GM23338 (cell line): ENCODE data around the gene KRT78.
A peak's percentile ranks its signal among the peaks of the same experiment; 100 is the strongest.

Source experiments
- CREB1 ChIP-seq: fragments of 250-450 bp; sonication (Bioruptor Pico); IDR thresholded peaks from 2 replicates; pipeline ENCODE4 v1.5.0; 2020; ENCODE audit warnings: low read depth, mild to moderate bottlenecking, moderate library complexity
- CTCF ChIP-seq, 2 experiments: fragments of 200-600 bp in 1 of 2; sonication (generic) in 1 of 2; conservative IDR thresholded peaks; 2 replicates each; pipeline versions ENCODE4 v1.5.1 to v1.6.1; 2016 to 2017; ENCODE audit warnings: antibody characterized with exemption in 2 of 2, low read depth in 2 of 2, mild to moderate bottlenecking in 2 of 2, moderate library complexity in 1 of 2
- EZH2 ChIP-seq: fragments of 200-600 bp; sonication (generic); IDR thresholded peaks from one replicate; pipeline ENCODE4 v1.8.0; 2017; ENCODE audit warnings: antibody characterized with exemption, mild to moderate bottlenecking, low read depth; ENCODE audit not compliant: unreplicated experiment
- JUNB ChIP-seq: IDR thresholded peaks from one replicate; pipeline ENCODE4 v1.6.1; 2016; ENCODE audit warnings: antibody characterized with exemption; ENCODE audit not compliant: unreplicated experiment
- ZNF331 ChIP-seq: fragments of 250-450 bp; sonication (Bioruptor Pico); IDR thresholded peaks from 2 replicates; pipeline ENCODE4 v1.5.0; 2020; ENCODE audit warnings: low read depth, mild to moderate bottlenecking, moderate library complexity

- TF ChIP-seq CTCF (conservative IDR thresholded peaks at IDR 0.05; ENCODE audit: low read depth in 2 of 2) (peak; percentile 87 to 93), EZH2 (no peak), JUNB (no peak), ZNF331 (no peak), CREB1 (CRISPR knock-in tag) (no peak)
Measured at GRCh38 chr12:52870361-52871290, 21.8 kb upstream of the KRT78 start.
